HG02610 (cell line): ENCODE results near the gene ZNF415.
"Not testable (repeated sequence)": the region's sequence is repeated elsewhere in the genome, so short reads cannot be mapped to it uniquely, and the experiment has no call there.

Source experiments
- ATAC-seq: cut with Tn5 transposase; IDR thresholded peaks from one replicate; pipeline ENCODE4 v1.9.1; 2021; ENCODE audit warnings: mild to moderate bottlenecking, moderate library complexity; ENCODE audit not compliant: unreplicated experiment

ZNF415 gene

GRCh38 chr19:53102756-53103233 is 29.9 kb downstream of the ZNF415 start:
- peak; percentile 21 for ATAC-seq

- no peak for ATAC-seq
Observed at GRCh38 chr19:53102206-53102755, 30.4 kb downstream of the ZNF415 start.

GRCh38 chr19:53101518-53101917 is 31.2 kb downstream of the ZNF415 start:
- no peak for ATAC-seq

GRCh38 chr19:53098570-53098969 is 34.1 kb downstream of the ZNF415 start:
- not testable (repeated sequence) for ATAC-seq

GRCh38 chr19:53096982-53097690 is 35.6 kb downstream of the ZNF415 start:
- ATAC-seq = not testable (repeated sequence)

- not testable (repeated sequence) for ATAC-seq
Observed at GRCh38 chr19:53096579-53096978, 36.1 kb downstream of the ZNF415 start.

GRCh38 chr19:53094754-53095575 is 37.7 kb downstream of the ZNF415 start:
- no peak for ATAC-seq

- ATAC-seq = no peak
Observed at GRCh38 chr19:53092723-53093122, 40.0 kb downstream of the ZNF415 start.

GRCh38 chr19:53091413-53092254 is 41.1 kb downstream of the ZNF415 start:
- ATAC-seq = no peak

- ATAC-seq = no peak
Observed at GRCh38 chr19:53088091-53088490, 44.6 kb downstream of the ZNF415 start.

- no peak for ATAC-seq
Observed at GRCh38 chr19:53086949-53087348, 45.8 kb downstream of the ZNF415 start.

- ATAC-seq = no peak
Observed at GRCh38 chr19:53085496-53085895, 47.2 kb downstream of the ZNF415 start.

- no peak for ATAC-seq
Observed at GRCh38 chr19:53082929-53083328, 49.8 kb downstream of the ZNF415 start.

GRCh38 chr19:53079313-53079924 is 53.3 kb downstream of the ZNF415 start:
- no peak for ATAC-seq

GRCh38 chr19:53078668-53079067 is 54.0 kb downstream of the ZNF415 start:
- ATAC-seq = no peak

- ATAC-seq = no peak
Observed at GRCh38 chr19:53076984-53077383, 55.7 kb downstream of the ZNF415 start.

GRCh38 chr19:53068834-53069233 is 63.9 kb downstream of the ZNF415 start:
- ATAC-seq = no peak

GRCh38 chr19:53068199-53068598 is 64.5 kb downstream of the ZNF415 start:
- ATAC-seq = no peak

GRCh38 chr19:53057904-53058580 is 74.7 kb downstream of the ZNF415 start:
- ATAC-seq = no peak
